ACC112 (cell line): ENCODE data around the gene RBM42.
A peak's percentile ranks its signal among the peaks of the same experiment; 100 is the strongest.

Experiments
- H2AFZ ChIP-seq: fragments of 200-600 bp; sonication (generic); one replicate; pipeline ENCODE4 v1.6.0; 2017; ENCODE audit warnings: antibody characterized with exemption, low read length; ENCODE audit not compliant: unreplicated experiment
- H3K27ac ChIP-seq: fragments of 200-600 bp; sonication (generic); 2 replicates; pipeline ENCODE4 v1.5.1; 2014; ENCODE audit warnings: low read depth, mild to moderate bottlenecking, antibody characterized with exemption, low read length, moderate library complexity
- H3K27me3 ChIP-seq: fragments of 200-600 bp; sonication (generic); 2 replicates; pipeline ENCODE4 v1.6.1; 2014; ENCODE audit warnings: mild to moderate bottlenecking, antibody characterized with exemption, low read length, moderate library complexity, mixed read lengths; ENCODE audit not compliant: insufficient read depth
- H3K36me3 ChIP-seq: fragments of 200-600 bp; sonication (generic); 2 replicates; pipeline ENCODE4 v1.6.1; 2016; ENCODE audit warnings: mild to moderate bottlenecking, antibody characterized with exemption, low read length, moderate library complexity, mixed read lengths; ENCODE audit not compliant: insufficient read depth
- H3K4me1 ChIP-seq: fragments of 200-600 bp; sonication (generic); one replicate; pipeline ENCODE4 v1.6.1; 2016; ENCODE audit warnings: low read length, mixed read lengths; ENCODE audit not compliant: insufficient read depth, unreplicated experiment, control insufficient read depth
- H3K4me3 ChIP-seq: fragments of 200-600 bp; sonication (generic); 2 replicates; pipeline ENCODE4 v1.5.1; 2014; ENCODE audit warnings: mild to moderate bottlenecking, low read depth, low read length
- H3K79me2 ChIP-seq: fragments of 200-600 bp; sonication (generic); one replicate; pipeline ENCODE4 v1.6.0; 2016; ENCODE audit warnings: low read length; ENCODE audit not compliant: control insufficient read depth, unreplicated experiment, insufficient read depth

The RBM42 gene

GRCh38 chr19:35621708-35622107, 7.1 kb upstream of the RBM42 start:
- Histone ChIP-seq H3K27me3 (no peaks in the 10 kb centered on the region), H3K4me3 (no peak overlapping the region), H3K27ac (no peak overlapping the region), H3K4me1 (no peaks in the 10 kb centered on the region), H3K79me2 (no peaks in the 10 kb centered on the region), H3K36me3 (no peaks in the 10 kb centered on the region), H2AFZ (no peak overlapping the region)

DNA sequence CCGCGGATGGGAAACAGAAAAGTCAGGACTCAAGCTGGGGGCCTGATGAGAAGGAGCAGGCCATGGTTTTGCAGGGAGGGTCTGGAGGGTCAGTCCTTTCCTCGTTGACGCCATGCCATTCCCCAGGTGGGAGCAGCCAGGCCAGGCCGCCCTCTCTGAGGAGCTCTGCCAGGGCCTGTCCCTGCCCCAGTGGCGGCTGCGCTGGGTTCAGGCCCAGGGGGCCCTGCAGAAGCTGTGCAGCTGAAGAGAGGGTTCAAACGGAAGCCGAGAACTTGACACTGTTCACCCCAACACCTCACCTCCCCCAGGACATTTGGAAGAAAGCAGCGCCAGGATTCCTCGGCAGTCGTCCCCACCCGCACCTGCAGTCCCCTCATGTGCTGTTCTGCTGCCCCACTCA, 6.1 kb upstream of the RBM42 start:
- Histone ChIP-seq H3K4me1 (no peaks in the 10 kb centered on the region), H3K79me2 (no peaks in the 10 kb centered on the region), H3K36me3 (no peaks in the 10 kb centered on the region), H3K27ac (no peak overlapping the region), H2AFZ (no peak overlapping the region), H3K4me3 (no peak overlapping the region), H3K27me3 (no peaks in the 10 kb centered on the region)

DNA sequence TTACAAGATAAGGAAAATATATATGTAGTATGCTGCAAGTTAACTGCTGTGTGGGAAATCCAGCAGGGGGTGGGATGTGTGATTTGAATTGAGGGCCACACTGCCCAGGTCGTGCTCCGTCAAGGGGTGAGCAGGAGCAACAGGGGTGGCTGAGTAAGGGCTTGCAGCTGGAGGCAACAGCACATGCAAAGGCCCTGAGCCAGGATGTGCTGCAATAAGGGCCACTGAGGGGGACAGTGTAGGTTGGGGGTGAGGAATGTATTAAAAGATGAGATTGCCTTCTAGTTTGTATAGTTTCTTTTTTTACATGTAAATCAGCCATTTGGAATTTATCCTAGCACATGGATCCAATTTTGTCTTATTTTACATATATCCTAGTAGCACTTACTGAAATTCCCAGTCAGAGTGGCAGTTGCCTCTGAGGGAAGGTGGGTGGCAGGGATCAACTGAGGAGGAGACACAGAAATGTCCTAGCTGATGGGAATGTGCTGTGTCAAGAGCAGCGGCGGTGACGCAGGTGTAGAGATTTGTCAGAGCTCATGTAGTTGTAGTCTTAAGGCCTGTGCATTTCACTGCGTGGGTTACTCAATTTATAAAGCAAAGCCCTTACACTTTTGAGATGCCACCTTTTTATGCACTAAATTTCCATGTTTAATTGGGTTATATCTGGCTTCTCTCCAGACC, 5.4 kb upstream of the RBM42 start:
- no peak overlapping the region for H2AFZ ChIP-seq

DNA sequence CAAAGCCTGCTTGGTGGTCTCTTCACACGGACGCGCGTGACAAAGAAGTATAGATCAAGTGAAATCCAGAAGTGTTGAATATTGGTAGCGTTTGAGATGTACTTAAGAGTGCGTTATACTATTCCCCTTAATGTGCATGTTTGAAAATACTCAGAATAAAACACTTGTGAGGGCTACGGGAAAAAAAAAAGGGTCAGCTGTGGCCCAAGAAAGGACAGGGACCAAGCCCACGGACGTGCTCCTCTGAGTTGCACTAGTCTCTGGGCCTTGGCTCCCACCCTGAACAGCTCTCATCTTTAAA, 622 bp upstream of the RBM42 start:
- Histone ChIP-seq H3K27me3 (no peaks in the 10 kb centered on the region), H3K27ac (peak overlapping the region; percentile 67), H2AFZ (no peak overlapping the region), H3K79me2 (peaks cover 8% of the 10 kb centered on the region), H3K4me1 (no peaks in the 10 kb centered on the region), H3K4me3 (peak overlapping the region; percentile 95), H3K36me3 (no peaks in the 10 kb centered on the region)

More for the DNA sequence above, 5.4 kb upstream of the RBM42 start:
- Histone ChIP-seq H3K27me3 (no peaks in the 10 kb centered on the region), H3K4me1 (no peaks in the 10 kb centered on the region), H3K4me3 (no peak overlapping the region), H3K79me2 (no peaks in the 10 kb centered on the region), H3K36me3 (no peaks in the 10 kb centered on the region), H3K27ac (no peak overlapping the region)

DNA sequence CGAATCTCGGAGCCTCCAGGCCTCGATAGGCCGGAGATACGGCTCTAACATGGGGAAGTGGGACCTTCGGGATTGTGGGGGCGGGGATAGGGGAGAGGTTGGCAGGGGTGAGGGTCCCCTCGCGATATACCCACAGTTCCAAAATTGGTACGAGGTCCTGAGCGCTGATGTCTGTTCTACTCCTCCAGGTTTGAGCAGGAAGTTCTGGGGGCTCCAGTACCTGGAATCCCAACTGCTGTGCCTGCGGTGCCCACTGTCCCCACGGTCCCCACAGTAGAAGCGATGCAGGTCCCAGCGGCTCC, 447 bp downstream of the RBM42 start:
- peak overlapping the region; percentile 48; the same call in 1 of the 2 replicates for H3K27ac ChIP-seq
- peak overlapping the region; percentile 95 for H3K4me3 ChIP-seq
- H2AFZ ChIP-seq: peak overlapping the region; percentile 71
- no peaks in the 10 kb centered on the region for H3K36me3 ChIP-seq
- no peaks in the 10 kb centered on the region for H3K27me3 ChIP-seq
- no peaks in the 10 kb centered on the region for H3K4me1 ChIP-seq
- H3K79me2 ChIP-seq: peaks cover 8% of the 10 kb centered on the region

DNA sequence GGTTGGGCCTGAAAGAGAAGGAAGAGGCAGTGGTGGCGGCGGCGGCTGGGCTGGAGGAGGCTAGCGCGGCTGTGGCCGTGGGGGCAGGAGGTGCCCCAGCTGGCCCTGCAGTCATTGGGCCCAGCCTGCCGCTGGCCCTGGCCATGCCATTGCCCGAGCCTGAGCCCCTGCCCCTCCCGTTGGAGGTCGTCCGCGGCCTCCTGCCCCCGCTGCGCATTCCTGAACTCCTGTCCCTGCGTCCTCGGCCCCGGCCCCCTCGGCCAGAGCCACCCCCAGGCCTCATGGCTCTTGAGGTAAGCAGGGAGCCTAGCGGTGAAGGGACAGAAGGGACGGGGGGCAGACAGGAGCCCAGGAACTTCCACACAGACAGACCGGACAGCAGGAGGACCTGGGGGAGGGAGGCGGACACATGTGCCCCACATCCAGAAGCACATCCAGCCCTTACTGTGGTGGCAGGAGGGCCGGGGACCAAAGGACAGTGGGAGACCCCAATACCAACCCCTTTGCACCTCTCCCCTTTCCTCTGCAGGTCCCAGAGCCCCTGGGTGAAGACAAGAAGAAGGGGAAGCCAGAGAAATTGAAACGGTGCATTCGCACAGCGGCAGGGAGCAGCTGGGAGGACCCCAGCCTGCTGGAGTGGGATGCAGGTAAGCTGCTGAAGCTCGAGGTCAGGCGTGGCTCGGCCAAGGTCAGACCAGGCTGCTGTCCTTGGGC, 5.0 kb downstream of the RBM42 start:
- Histone ChIP-seq H3K4me3 (no peak overlapping the region), H3K36me3 (no peaks in the 10 kb centered on the region; the same call in 1 of the 2 replicates), H2AFZ (no peak overlapping the region), H3K79me2 (peaks cover 8% of the 10 kb centered on the region), H3K27ac (no peak overlapping the region), H3K4me1 (no peaks in the 10 kb centered on the region), H3K27me3 (no peaks in the 10 kb centered on the region)

DNA sequence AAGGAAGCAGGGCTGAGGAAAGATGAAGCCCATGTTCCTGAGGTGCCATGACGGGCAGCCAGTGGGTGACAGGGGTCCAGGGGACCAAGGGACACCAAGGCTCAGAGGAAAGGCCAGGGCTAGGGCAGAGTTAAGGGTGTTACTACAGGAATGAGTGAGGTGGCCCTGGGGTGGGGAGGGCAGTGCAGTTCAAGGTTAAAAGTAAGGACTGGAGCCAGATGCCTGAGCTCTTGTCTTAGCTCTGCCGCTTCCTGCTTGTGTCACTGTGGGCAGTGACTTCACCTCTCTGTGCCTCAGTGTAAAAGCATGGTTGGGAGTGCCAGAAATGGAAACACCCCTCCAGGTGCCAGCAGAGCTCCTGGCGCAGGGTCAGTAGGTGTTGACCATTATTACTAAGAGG, 7.8 kb downstream of the RBM42 start:
- no peaks in the 10 kb centered on the region for H3K27me3 ChIP-seq
- peaks cover 5% of the 10 kb centered on the region for H3K4me1 ChIP-seq
- no peak overlapping the region for H3K27ac ChIP-seq
- no peak overlapping the region for H2AFZ ChIP-seq
- H3K36me3 ChIP-seq: no peaks in the 10 kb centered on the region; the same call in 1 of the 2 replicates
- H3K4me3 ChIP-seq: no peak overlapping the region
- no peaks in the 10 kb centered on the region for H3K79me2 ChIP-seq

- Histone ChIP-seq H3K36me3 (no peaks in the 10 kb centered on the region; the same call in 1 of the 2 replicates), H3K27me3 (no peaks in the 10 kb centered on the region), H3K4me1 (peaks cover 5% of the 10 kb centered on the region), H3K27ac (no peak overlapping the region), H3K4me3 (no peak overlapping the region), H3K79me2 (no peaks in the 10 kb centered on the region), H2AFZ (no peak overlapping the region)
These were observed 8.3 kb downstream of the RBM42 start for GRCh38 chr19:35637165-35637564.

- H2AFZ ChIP-seq: no peak overlapping the region
- H3K36me3 ChIP-seq: no peaks in the 10 kb centered on the region; the same call in 1 of the 2 replicates
- H3K79me2 ChIP-seq: no peaks in the 10 kb centered on the region
- H3K27me3 ChIP-seq: no peaks in the 10 kb centered on the region
- no peak overlapping the region for H3K4me3 ChIP-seq
- H3K27ac ChIP-seq: no peak overlapping the region
- peaks cover 5% of the 10 kb centered on the region for H3K4me1 ChIP-seq
These were observed 10.4 kb downstream of the RBM42 start for GRCh38 chr19:35639321-35639639.

DNA sequence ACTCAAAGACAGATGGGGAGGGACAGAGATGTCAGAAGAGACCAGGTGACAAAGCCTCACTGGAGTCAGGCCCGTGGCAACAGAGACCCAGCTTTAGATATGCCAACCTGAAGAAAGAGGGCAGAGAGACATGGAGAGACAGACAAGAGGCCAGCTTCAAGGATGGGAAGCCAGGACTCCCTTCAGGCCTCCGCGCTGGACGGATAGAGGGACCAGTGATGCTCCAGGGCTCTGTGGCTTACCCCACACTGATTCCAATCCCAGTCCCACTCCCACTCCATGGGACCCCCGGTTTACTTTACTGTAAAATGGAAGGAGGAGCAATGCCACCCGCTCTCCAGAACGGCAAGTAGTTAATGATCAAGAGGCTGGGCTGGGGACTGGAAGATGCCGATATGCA, 11.0 kb downstream of the RBM42 start:
- Histone ChIP-seq H3K27ac (no peak overlapping the region), H3K4me1 (peaks cover 5% of the 10 kb centered on the region), H2AFZ (no peak overlapping the region), H3K36me3 (no peaks in the 10 kb centered on the region; the same call in 1 of the 2 replicates), H3K27me3 (no peaks in the 10 kb centered on the region), H3K79me2 (no peaks in the 10 kb centered on the region), H3K4me3 (no peak overlapping the region)

GRCh38 chr19:35641515-35642151, 12.8 kb downstream of the RBM42 start, which contains the start of gene ETV2:
Gene ETV2 (plus strand): TSS chr19:35641745. CDS start chr19:35642461, 716 bp downstream.
- Histone ChIP-seq H3K27ac (no peak within 1 kb of the TSS), H3K79me2 (no peaks in the 10 kb centered on the region), H3K36me3 (no peaks in the 10 kb centered on the region; the same call in 1 of the 2 replicates), H3K4me3 (no peak within 1 kb of the TSS), H3K27me3 (no peaks in the 10 kb centered on the region), H2AFZ (no peak within 1 kb of the TSS), H3K4me1 (peaks cover 5% of the 10 kb centered on the region)
